ENCODE data around the gene FNDC1.

FNDC1 gene

GRCh38 chr6:159203304-159204005 lies 34.3 kb downstream of the FNDC1 start:
- in situ Hi-C loops (cut with HindIII; ENCODE audit: low sequenced_read_pairs): no loop called here

DNA sequence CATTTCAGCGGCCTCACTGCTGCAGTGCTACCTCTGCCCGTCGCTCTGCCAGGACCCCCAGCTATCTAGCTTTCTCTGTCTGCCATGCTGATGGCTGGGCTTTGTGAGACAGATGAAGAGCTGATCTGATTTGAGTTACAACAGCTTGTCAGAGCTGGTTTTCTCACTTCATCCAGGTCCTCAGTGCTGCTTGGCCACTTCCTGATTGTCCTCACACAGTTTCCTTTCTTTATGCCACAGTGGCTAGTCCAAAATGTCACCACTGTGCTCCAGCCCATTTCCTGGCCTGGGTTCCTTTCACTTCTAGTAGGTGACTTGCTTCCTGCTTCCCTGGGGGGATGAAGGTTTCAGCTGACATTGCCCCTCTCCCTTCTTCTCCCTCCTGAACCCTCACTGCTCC lies 35.4 kb downstream of the FNDC1 start:
- in situ Hi-C loops (cut with HindIII; ENCODE audit: low sequenced_read_pairs): no loop called here

DNA sequence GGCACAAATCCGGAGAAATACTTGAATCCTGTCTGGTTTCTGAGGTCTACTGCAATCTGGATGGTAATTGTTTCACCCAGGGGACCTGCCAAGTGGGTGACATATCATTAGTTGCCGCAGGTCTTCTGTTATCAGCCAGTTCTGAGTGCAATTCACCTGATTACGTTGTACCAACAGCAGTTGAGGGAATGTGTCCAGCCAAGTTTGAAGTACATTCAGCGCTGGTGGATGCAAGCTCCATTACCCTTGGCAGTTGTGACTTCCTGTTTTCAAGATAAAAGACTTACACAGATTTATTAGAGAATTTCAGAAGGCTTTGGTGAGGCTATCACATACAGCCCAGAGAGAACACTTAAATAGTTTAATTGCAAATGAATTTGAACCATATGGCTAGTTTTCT lies 42.8 kb downstream of the FNDC1 start:
- in situ Hi-C loops (cut with HindIII; ENCODE audit: low sequenced_read_pairs): no loop called here

DNA sequence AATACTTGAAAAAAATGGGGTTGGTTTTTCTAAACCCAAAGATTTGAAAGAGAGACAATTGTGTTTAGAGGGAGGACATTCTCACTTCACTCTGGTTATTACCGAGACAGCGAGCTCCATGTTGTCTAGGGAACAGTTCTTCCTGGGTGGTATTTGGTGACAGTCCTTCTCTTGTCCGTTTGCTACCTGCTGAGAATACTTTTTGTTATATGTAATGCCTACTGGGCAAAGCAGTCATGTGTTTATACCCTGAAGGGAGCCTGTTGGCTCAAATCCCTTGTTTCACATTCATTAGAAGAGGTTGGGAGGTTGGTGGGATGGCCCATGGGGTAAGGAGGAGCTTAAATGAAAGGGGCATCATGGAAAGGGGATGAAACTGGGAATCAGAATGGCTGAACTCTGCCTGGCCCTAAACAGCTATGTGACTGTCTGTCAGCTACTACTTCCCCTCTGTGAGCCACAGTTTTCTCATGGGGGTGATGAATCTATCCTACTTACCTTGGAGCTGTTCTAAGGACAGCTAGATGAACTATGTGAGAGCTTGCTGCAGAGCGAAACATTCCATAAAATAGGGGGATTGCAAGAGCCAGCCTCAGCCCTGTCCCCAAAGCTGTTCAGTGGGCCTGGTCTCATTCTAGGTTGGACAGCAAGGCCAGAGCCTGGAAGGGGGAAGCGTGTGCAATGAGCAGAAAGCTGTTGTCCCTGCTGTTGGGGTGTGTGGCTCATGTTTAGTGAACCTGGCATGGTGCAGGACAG lies 43.5 kb downstream of the FNDC1 start:
- in situ Hi-C loops (cut with HindIII; ENCODE audit: low sequenced_read_pairs): no loop called here

DNA sequence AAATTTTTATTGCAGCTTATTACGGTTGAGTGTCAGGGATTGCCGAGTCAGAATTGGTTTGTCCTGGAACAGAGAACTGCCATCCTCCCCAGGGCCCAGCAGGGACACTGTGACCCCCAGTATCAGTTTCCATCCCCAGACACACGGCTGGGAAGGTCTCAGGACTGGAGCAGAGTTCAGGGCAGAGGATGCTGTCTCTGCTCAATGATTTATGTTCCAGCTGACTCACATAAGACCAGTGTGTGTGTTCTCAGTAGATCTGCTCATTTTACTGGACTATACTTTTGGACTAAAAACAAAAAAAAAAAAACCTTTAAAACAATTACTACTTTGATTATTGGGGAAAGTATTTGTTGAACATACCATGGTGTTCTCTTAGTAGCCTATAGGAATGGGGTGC lies 44.2 kb downstream of the FNDC1 start:
- in situ Hi-C loops (cut with HindIII; ENCODE audit: low sequenced_read_pairs): no loop called here

DNA sequence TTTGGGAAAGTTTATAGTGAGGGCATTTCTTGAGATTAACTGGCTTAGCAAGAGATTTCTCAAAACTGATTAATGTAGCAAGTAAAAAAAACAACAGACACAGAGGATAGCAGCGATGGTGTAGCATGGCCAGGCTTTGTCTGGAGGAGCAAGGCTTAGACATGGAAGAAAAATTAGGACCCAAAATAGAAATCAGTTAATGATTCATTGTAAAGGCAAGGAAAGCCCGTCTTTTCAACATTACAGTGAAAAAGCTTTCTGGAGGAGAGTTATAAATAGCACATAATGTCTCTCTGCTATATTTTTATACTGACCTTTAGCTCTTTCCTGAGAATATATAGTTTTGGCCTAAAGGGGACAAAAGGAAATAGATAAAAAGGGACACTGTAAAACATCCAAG lies 45.1 kb downstream of the FNDC1 start:
- in situ Hi-C loops (cut with HindIII; ENCODE audit: low sequenced_read_pairs): no loop called here

- in situ Hi-C loops (cut with HindIII; ENCODE audit: low sequenced_read_pairs): no loop called here
Observed at GRCh38 chr6:159217595-159218275, 48.5 kb downstream of the FNDC1 start.

GRCh38 chr6:159220093-159220492 lies 50.9 kb downstream of the FNDC1 start:
- in situ Hi-C loops (cut with HindIII; ENCODE audit: low sequenced_read_pairs): loop anchor here (5.0 kb wide), 1 partner anchor 427 kb away; no protein-coding TSS in a partner anchor

GRCh38 chr6:159221486-159222170 lies 52.4 kb downstream of the FNDC1 start:
- in situ Hi-C loops (cut with HindIII; ENCODE audit: low sequenced_read_pairs): loop anchor here (5.0 kb wide), 1 partner anchor 426 kb away; no protein-coding TSS in a partner anchor

DNA sequence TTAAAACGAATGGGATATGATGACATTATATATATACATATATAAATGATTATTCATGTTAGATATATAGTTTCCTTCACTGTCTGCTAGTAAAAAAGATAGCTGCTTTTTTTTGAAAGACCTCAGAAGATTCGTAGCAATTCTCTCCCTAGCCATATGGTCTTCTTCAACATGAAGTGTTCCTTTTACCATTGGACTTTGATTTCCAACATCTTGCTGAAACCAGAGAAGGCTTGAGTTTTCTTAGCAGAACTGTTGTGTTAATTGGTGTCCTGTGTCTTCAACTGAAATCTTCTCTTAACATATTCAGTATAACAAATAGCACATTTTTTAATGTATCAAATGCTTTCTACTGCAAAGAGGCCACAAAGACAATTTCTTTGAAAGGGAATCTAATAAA lies 55.3 kb downstream of the FNDC1 start:
- in situ Hi-C loops (cut with HindIII; ENCODE audit: low sequenced_read_pairs): loop anchor here (5.0 kb wide), 1 partner anchor 423 kb away; no protein-coding TSS in a partner anchor

GRCh38 chr6:159229651-159230051 lies 60.5 kb downstream of the FNDC1 start:
- in situ Hi-C loops (cut with HindIII; ENCODE audit: low sequenced_read_pairs): no loop called here

DNA sequence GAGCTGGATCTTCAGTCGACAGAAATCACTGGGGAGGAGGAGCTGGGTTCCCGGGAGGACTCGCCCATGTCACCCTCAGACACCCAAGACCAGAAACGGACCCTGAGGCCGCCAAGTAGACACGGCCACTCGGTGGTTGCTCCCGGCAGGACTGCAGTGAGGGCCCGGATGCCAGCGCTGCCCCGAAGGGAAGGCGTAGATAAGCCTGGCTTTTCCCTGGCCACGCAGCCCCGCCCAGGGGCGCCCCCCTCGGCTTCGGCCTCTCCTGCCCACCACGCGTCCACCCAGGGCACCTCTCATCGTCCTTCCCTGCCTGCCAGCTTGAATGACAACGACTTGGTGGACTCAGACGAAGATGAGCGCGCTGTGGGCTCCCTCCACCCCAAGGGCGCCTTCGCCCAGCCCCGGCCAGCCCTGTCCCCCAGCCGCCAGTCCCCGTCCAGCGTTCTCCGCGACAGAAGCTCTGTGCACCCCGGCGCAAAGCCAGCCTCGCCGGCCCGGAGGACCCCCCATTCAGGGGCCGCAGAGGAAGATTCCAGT lies 63.0 kb downstream of the FNDC1 start:
- in situ Hi-C loops (cut with HindIII; ENCODE audit: low sequenced_read_pairs): no loop called here

DNA sequence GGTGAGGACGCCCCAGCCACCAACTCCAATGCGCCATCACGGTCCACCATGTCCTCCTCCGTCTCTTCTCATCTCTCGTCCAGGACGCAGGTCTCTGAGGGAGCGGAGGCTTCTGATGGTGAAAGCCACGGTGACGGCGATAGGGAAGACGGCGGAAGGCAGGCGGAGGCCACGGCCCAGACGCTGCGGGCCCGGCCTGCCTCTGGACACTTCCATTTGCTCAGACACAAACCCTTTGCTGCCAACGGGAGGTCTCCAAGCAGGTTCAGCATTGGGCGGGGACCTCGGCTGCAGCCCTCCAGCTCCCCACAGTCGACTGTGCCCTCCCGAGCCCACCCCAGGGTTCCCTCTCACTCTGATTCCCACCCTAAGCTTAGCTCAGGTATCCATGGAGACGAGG lies 63.6 kb downstream of the FNDC1 start:
- in situ Hi-C loops (cut with HindIII; ENCODE audit: low sequenced_read_pairs): no loop called here

DNA sequence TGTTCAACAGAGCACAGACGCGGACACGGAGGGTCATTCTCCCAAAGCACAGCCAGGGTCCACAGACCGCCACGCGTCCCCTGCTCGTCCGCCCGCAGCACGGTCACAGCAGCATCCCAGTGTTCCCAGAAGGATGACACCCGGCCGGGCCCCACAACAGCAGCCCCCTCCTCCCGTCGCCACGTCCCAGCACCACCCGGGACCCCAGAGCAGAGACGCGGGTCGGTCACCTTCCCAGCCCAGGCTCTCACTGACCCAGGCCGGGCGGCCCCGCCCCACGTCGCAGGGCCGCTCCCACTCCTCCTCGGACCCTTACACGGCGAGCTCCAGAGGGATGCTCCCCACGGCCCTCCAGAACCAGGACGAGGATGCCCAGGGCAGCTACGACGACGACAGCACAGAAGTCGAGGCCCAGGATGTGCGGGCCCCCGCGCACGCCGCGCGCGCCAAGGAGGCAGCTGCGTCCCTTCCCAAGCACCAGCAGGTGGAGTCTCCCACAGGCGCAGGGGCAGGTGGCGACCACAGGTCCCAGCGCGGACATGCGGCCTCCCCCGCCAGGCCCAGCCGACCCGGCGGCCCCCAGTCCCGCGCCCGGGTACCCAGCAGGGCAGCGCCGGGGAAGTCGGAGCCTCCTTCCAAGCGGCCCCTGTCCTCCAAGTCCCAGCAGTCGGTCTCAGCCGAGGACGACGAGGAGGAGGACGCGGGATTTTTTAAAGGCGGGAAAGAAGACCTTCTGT lies 64.3 kb downstream of the FNDC1 start:
- in situ Hi-C loops (cut with HindIII; ENCODE audit: low sequenced_read_pairs): no loop called here

- in situ Hi-C loops (cut with HindIII; ENCODE audit: low sequenced_read_pairs): no loop called here
Observed at GRCh38 chr6:159234102-159234553, 64.9 kb downstream of the FNDC1 start.

GRCh38 chr6:159238920-159239558 lies 69.8 kb downstream of the FNDC1 start:
- in situ Hi-C loops (cut with HindIII; ENCODE audit: low sequenced_read_pairs): no loop called here

DNA sequence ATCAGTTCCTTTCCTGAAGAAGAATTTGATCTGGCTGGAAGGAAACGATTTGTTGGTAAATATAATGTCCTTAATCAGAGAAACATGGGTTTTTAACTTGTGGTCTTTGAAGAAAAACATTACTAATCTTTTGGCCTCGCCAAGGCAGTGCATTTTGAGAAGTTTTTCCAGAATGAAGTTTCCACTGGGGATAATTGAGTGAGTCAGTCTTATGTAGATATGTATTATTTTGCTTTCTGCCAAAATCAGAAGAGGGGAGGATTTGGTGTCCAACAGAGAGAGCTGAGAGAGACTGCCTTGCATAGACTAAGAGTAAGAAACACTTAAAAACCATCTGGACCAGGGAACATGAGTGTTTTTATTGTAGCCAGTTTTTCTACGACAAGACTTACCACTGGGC lies 79.9 kb downstream of the FNDC1 start:
- in situ Hi-C loops (cut with HindIII; ENCODE audit: low sequenced_read_pairs): no loop called here

GRCh38 chr6:159249752-159250151 lies 80.6 kb downstream of the FNDC1 start:
- in situ Hi-C loops (cut with HindIII; ENCODE audit: low sequenced_read_pairs): no loop called here

DNA sequence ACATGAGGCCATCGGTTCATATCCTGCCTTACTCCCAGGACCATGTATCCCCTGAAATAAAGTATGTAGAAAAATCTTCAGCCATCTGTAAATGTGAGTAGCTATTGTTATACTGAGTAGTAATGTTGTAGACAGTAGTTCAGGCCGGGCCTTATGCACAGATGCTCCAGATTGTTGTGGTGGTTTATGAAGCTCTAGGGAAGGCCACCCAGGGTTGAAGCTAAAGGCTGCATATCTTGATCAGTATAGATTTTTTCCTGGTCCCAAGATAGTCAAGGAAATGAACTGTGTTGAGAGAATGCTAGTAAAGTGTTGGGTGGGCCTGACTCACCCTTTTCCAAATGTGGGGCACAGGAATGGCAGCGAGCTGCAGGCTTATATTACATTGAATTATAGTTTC lies 81.4 kb downstream of the FNDC1 start:
- in situ Hi-C loops (cut with HindIII; ENCODE audit: low sequenced_read_pairs): no loop called here

Data from endothelial cell of hepatic sinusoid (primary cell).